NCI-H128 (cell line): ENCODE measurements around the gene RPS8.
"Not testable (repeated sequence)": the region's sequence is repeated elsewhere in the genome, so short reads cannot be mapped to it uniquely, and the experiment has no call there.

Experiments
- DNase-seq: peaks from one replicate; lab custom pipeline; 2025; ENCODE audit not compliant: unreplicated experiment; lab: John Stamatoyannopoulos, UW

RPS8 gene

GRCh38 chr1:44802306-44803061 lies 27.1 kb downstream of the RPS8 start:
- no peak for DNase-seq

GRCh38 chr1:44803062-44803311 lies 27.6 kb downstream of the RPS8 start:
- DNase-seq, result no peak

DNA sequence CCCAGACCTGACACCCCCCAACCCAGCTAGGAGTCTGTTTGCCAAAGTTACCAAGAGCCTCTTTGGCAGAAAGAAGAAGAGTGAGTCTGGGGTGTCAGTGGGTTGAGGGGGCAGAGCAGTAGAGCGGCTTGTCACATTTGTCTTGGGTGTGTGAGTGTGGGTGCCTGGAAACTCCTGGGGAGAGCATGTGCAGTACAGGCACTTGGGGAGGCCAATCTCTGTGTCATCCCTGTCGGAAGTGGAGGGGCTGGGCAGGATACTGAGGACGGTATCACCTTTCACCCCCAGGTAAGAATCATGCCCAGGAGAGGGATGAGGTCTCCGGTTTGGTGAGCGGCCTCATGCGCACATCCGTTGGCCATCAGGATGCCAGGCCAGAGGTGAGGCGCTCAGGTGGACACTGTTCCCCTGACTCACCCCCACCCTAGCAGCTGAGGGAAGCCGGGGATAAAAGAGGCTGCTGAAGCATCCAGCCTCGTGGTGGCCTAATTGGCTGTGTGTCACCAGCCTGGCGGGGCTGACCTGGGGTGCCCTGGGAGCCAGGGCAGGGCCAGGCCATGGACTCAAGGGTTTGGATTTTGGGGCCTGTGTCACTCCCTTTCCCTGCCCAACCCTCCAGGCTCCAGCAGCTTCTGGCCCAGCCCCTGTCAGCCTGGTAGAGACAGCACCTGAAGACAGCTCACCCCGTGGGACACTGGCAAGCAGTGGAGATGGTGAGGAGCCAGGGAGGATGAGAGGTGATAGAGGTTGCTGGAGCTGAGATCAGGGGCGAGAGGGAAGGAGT lies 28.2 kb downstream of the RPS8 start:
- no peak for DNase-seq

DNA sequence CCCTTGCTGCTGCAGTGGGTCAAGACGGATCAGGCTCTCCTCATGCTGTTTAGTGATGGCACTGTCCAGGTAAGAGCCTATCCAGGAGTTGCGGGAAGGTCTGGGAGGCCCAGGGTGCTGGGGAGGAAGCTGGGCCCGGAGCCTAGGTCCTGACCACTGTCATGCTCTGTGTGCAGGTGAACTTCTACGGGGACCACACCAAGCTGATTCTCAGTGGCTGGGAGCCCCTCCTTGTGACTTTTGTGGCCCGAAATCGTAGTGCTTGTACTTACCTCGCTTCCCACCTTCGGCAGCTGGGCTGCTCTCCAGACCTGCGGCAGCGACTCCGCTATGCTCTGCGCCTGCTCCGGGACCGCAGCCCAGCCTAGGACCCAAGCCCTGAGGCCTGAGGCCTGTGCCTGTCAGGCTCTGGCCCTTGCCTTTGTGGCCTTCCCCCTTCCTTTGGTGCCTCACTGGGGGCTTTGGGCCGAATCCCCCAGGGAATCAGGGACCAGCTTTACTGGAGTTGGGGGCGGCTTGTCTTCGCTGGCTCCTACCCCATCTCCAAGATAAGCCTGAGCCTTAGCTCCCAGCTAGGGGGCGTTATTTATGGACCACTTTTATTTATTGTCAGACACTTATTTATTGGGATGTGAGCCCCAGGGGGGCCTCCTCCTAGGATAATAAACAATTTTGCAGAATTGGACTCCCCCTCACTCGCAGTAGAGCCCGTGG lies 30.1 kb downstream of the RPS8 start:
- no peak for DNase-seq

DNA sequence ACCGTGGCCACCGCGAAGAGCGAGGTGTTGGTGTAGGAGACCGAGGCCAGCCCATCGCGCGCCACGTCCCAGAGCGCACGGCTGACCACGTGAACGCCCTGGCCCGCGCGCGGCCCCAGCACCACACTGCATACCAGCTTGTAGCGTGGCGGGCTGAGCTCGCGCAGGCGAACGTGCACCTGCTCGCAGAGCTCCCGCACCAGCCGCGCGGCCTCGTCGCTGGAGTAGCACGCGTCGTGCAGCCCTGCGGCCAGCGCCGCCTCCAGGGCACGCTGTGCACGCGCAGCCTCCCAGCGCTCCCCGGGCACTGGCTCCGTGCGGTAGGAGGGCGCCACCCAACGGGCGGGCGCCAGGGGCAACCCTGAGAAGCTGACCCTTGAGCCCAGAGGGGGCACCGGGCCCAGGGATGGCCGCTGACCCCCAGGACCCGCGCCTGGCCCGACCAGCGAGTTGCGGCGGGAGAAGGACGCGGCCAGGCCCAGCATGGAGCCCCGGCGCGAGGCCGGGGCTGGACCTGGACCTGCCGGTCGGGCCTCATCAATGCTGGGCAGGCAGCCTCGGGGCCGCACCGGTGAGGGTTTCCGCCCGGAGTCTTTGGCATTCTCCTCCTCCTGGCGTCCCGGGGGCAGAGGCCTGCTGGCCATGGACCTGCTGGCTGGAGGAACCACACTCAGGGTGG lies 30.8 kb downstream of the RPS8 start:
- no peak for DNase-seq

DNA sequence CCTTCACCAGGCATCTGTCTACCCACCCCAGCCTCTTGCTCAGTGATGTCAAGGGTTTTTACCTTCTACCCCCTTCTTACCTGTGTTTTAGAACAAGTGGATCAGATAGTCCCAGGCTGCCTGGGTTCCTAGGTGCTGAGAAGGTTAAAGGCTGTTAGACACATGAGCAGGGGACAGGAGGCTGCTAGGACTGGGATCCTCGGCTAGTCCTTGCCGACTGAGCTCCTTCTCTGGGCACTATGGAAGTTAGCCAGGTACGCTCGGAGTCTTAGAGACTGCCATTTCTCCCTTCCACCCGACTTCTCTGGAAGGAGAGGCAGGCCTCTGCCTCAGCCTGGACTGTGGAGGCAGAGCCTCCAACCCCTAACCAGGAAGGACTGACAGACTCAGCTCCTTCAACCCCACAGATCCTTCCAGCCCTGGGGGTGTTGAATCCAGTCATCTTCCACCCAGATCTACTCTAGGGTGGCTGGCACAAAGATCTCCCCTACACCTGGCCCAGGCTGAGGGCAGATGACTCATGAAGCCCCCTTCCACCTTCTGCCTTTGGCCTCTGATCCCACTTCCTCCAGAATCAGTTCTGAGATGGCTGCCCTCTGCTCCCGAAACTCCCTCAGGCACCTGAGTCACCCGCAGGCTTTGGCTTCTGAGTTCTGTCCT lies 31.5 kb downstream of the RPS8 start, which contains the start of gene DYNLT4:
Gene DYNLT4, minus strand, starts transcription at position 648 of the 660 bp plus-strand sequence. CDS start 683 bp downstream, outside the sequence.
- no peak for DNase-seq

DNA sequence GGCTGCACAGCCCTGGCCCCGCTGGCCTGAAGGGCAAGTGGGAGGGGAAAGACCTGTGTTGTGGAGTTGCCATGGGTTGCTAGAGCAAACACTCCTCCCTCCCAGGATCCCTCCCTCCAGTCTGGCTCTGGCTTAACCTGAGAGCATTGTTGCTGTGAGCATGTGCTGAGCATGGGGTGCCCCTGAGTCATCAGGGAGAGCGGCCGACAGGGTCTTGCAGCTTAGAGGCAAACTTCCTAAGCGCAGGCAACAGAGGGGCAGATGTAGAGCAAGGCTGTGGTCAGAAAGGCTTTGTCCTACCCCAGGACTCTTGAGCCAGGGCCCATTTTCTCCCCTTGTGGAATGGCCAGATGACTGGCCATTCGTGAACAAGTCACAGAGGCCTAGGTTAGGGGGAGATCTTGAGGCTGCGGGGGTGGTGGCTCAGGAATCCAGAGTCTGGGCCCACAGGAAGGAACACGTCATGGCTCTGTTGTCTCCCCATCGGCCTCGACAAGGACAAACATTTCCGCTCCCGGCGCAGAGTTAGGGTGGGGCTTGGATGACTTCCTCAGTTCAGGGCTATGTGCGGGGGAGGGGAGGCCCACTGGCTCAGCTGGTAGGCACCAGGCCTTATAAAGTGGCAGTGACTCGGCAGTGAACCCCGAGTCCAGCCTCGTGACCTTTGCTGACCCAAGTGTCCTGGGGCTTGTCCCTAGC lies 32.2 kb downstream of the RPS8 start:
- DNase-seq, result no peak

DNA sequence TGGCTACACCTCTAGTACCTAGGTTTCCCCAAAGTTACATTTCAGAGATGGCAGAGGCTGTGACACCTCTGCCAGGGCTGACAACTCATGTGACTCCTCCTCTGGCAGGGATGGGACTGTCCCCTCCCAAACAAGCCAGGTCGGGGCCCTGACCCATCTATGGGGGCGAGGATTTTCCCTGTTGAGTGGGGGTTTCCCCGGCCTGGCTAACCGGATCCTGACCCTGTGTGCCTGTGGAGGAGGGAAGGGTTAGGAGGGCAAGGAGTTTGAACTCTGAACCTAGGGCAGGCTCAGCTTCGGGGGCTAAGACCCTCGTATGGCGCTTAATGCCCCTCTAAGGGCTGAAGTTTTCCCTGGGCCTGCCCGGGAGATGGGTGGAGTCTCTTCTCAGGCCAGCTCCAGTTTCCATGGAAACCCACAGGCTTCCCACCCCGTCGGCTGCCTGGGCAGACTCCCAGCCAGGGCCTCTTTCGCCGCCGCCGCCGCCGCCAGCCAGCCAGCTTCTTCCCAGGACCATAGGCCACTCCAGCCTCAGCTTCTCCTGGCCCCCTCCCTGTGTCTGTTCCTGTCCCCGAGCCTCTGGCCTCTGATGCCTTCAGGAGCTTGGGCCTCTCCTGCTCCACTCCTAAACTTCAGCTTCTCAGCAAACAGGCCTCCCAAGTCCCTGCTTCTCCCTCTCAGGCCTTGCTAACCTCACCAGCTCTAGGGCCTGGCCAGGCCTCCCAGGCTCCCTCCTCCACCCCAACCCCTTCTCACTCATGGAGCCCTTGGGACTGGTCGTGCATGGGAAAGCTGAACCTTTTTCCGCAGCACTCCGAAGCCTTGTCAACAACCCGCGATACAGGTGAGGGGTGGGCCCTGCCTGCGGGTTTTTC lies 33.0 kb downstream of the RPS8 start, which contains the start of gene BTBD19:
Gene BTBD19, plus strand, starts transcription at position 461 of the 875 bp plus-strand sequence. Its CDS starts 298 bp downstream, at position 759.
- DNase-seq, result no peak

- no peak for DNase-seq
Observed at GRCh38 chr1:44808938-44809917, 33.9 kb downstream of the RPS8 start.

DNA sequence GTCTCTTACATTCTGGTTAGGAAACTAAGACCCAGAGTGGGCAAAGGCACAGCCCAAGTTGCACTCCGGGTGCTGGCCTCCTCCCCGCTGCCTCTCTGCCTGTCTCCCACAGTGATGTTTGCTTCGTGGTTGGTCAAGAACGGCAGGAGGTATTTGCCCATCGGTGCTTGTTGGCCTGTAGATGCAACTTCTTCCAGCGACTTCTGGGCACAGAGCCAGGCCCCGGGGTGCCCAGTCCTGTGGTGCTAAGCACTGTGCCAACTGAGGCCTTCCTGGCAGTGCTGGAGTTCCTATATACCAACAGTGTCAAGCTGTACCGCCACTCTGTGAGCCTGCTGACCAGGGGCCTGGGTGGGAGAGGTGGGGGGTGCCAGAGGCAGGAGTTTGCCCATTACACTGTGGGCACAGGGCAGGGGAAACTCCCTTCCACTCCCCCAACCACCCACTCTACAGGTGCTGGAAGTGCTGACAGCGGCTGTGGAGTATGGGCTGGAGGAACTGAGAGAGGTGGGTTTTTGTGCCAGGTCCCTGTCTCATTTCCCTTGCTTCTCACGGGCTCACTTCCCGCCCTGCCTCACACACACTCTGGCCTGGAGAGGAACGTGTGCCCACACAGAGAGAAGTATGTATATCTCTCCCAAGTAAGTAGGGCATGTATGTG lies 34.9 kb downstream of the RPS8 start:
- DNase-seq, result no peak

- DNase-seq, result not testable (repeated sequence)
Observed at GRCh38 chr1:44810762-44811105, 35.4 kb downstream of the RPS8 start.

GRCh38 chr1:44811234-44811633 lies 35.9 kb downstream of the RPS8 start:
- DNase-seq, result no peak

- no peak for DNase-seq
Observed at GRCh38 chr1:44812822-44813543, 37.6 kb downstream of the RPS8 start.

GRCh38 chr1:44815926-44816325 lies 40.6 kb downstream of the RPS8 start:
- not testable (repeated sequence) for DNase-seq

- no peak for DNase-seq
Observed at GRCh38 chr1:44817307-44817706, 42.0 kb downstream of the RPS8 start.

DNA sequence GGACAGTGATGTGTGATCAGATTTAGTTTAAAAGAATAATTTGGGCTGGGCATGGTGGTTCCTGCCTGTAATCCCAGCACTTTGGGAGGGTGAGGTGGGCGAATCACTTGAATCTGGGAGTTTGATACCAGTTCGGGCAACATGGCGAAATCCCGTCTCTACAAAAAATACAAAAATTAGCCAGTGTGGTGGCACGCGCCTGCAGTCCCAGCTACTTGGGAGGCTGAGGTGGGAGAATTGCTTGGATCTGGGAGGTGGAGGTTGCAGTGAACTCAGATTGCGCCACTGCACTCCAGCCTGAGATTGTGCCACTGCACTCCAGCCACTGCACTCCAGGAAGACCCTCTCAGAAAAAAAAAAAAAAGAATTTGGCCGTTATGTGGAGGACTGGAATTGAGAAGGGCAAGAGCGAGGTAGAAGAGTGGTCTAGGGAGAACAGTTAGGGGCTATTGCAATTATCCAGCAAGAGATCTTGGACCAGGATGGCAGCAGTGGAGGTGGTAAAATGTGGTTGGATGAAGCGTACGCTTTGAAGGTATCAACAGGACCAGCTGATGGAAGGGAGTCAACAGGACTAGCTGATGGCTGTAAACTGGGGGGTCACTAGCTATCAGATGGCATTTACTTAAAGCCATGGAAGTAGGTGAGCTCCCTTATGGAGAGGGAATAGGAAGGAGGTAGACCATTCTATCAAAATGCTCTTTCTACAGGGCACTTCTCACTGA lies 42.6 kb downstream of the RPS8 start:
- DNase-seq, result no peak
